HL-60 (cell line): ENCODE data around the gene STAM.

Experiments
- CTCF ChIP-seq: IDR thresholded peaks from one replicate; pipeline ENCODE4 v1.5.1; 2011; ENCODE audit warnings: low read length, control low read depth, inconsistent platforms; ENCODE audit not compliant: insufficient read depth
- REST ChIP-seq: IDR thresholded peaks from 2 replicates; pipeline ENCODE4 v1.6.1; 2012; ENCODE audit warnings: low read depth; ENCODE audit not compliant: insufficient replicate concordance

GRCh38 chr10:17685233-17685840, 41.4 kb downstream of the STAM start:
- no peak for TF ChIP-seq CTCF
- TF ChIP-seq REST = no peak
